Measurements from ENCODE around the gene HCRTR1. TPM values are rescaled to one million over a fixed set of nuclear protein-coding genes. Genes with fewer than 3 reads are reported as not detected.

Gene HCRTR1
- total RNA-seq, 2 experiments from 2014 or later = not detected

GRCh38 chr1:31652891-31653499 is 35.5 kb downstream of the HCRTR1 start:
- intact Hi-C loops (cut with micrococcal nuclease) = no loop called here
- Mint-ChIP-seq H3K4me1 (ENCODE audit: low read depth) (no peaks in the 10 kb centered on the region), H3K27ac (no peak overlapping the region), H3K27me3 (ENCODE audit: low read depth) (no peaks in the 10 kb centered on the region), H3K9me3 (no peaks in the 10 kb centered on the region), H3K4me3 (no peak overlapping the region), H3K36me3 (ENCODE audit: low read depth) (no peaks in the 10 kb centered on the region)
- no peak for DNase-seq
- CTCF ChIA-PET = interaction anchor here (1.0 kb wide), 1 partner anchor 11 kb away, joined by 3 read pairs; no protein-coding TSS in a partner anchor

- Mint-ChIP-seq H3K27ac (no peak overlapping the region), H3K4me3 (no peak overlapping the region), H3K27me3 (ENCODE audit: low read depth) (no peaks in the 10 kb centered on the region), H3K4me1 (ENCODE audit: low read depth) (no peaks in the 10 kb centered on the region), H3K36me3 (ENCODE audit: low read depth) (no peaks in the 10 kb centered on the region), H3K9me3 (no peaks in the 10 kb centered on the region)
- DNase-seq = no peak
- intact Hi-C loops (cut with micrococcal nuclease) = no loop called here
- CTCF ChIA-PET = interaction anchor here (1.0 to 1.6 kb wide), 2 partner anchors 10 kb away, joined by 3 to 5 read pairs; no protein-coding TSS in a partner anchor
Measured at GRCh38 chr1:31653717-31654473, 36.4 kb downstream of the HCRTR1 start.

DNA sequence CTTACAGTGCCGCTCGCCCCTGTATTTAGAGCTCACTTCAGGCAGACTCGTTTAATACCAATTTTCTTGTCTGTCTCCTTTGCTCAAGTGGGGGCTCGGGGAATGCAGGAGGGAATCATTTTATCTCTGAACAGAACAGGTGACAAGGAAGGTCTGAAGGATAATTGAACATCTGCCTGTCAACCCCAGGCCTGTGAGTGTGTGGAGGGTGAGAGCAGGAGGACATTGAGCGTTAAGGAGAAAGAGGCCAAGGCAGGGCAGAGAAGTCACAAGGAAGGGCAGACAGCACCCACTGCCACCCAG is 36.9 kb downstream of the HCRTR1 start:
- H3K27ac Mint-ChIP-seq = no peak overlapping the region
- no peaks in the 10 kb centered on the region for H3K4me1 Mint-ChIP-seq (ENCODE audit: low read depth)
- H3K36me3 Mint-ChIP-seq (ENCODE audit: low read depth) = no peaks in the 10 kb centered on the region
- DNase-seq = no peak
- no peaks in the 10 kb centered on the region for H3K9me3 Mint-ChIP-seq
- CTCF ChIA-PET = interaction anchor here (1.6 kb wide), 1 partner anchor 10 kb away, joined by 5 read pairs; no protein-coding TSS in a partner anchor
- H3K4me3 Mint-ChIP-seq = no peak overlapping the region
- intact Hi-C loops (cut with micrococcal nuclease) = no loop called here
- no peaks in the 10 kb centered on the region for H3K27me3 Mint-ChIP-seq (ENCODE audit: low read depth)

DNA sequence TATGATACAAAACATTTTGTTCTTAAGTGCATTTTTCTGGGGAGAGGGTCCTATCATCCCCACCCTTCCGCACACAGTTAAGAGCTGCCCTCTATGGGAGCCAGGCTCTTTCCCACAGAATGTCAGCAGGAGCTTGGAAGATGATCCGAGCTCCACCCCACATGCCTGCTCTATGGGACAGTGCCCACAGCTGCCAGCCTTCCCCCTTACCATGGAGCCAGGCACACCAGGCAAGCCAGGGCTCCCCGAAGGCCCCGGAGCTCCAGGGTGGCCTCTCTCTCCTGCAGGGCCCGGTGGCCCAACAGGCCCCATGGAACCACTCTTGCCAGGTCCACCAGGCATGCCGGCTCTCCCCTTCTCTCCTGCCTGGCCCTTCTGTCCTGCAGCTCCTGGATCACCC is 37.6 kb downstream of the HCRTR1 start:
- intact Hi-C loops (cut with micrococcal nuclease) = no loop called here
- CTCF ChIA-PET = interaction anchor here (1.6 kb wide), 1 partner anchor 9 kb away, joined by 5 read pairs; no protein-coding TSS in a partner anchor
- no peaks in the 10 kb centered on the region for H3K9me3 Mint-ChIP-seq
- H3K27me3 Mint-ChIP-seq (ENCODE audit: low read depth) = no peaks in the 10 kb centered on the region
- no peaks in the 10 kb centered on the region for H3K4me1 Mint-ChIP-seq (ENCODE audit: low read depth)
- H3K36me3 Mint-ChIP-seq (ENCODE audit: low read depth) = no peaks in the 10 kb centered on the region
- no peak overlapping the region for H3K4me3 Mint-ChIP-seq
- DNase-seq = no peak
- no peak overlapping the region for H3K27ac Mint-ChIP-seq

GRCh38 chr1:31655756-31656155 is 38.3 kb downstream of the HCRTR1 start:
- Mint-ChIP-seq H3K9me3 (no peaks in the 10 kb centered on the region), H3K4me1 (ENCODE audit: low read depth) (no peaks in the 10 kb centered on the region), H3K27me3 (ENCODE audit: low read depth) (no peaks in the 10 kb centered on the region), H3K27ac (no peak overlapping the region), H3K36me3 (ENCODE audit: low read depth) (no peaks in the 10 kb centered on the region), H3K4me3 (no peak overlapping the region)
- CTCF ChIA-PET = interaction anchor here (1.6 kb wide), 1 partner anchor 9 kb away, joined by 5 read pairs; no protein-coding TSS in a partner anchor
- no peak for DNase-seq
- intact Hi-C loops (cut with micrococcal nuclease) = no loop called here

DNA sequence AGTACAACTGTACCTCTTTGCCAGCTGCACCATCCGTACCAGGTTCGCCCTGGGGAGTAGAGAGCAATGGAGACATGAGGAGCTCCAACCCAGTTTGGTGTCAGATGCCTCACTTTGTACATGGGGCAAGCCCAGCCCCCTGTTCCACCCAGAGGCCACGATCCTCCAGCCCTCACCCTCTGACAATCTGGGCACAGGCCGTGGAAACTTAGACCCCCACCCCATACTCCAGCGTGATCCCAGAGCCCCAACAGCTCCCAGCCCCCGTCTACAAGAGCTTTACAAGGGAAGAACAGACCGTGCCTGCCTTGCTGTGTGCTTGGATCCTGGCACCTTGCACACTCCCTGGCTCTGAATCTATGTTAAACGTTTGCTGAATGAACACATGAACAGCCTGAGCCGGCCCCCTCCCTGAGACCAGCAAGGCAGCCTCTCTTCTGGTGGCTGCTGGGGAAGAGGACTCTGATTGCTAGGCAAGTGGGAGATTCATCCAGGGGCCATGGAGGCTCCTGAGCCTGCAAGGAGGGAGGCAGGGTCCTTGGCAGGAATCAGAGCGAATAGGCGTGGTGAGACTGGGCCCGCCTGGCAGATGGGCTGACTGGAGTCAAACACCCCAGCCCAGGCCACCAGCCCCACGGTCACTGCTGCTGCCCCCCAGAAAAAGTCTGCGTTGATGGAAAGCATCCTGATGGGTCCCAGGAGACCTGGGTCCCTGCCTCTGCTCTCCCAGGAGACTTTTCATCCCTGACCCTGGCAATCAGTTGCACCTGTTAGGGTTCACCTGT is 39.7 kb downstream of the HCRTR1 start:
- no peaks in the 10 kb centered on the region for H3K36me3 Mint-ChIP-seq (ENCODE audit: low read depth)
- H3K4me1 Mint-ChIP-seq (ENCODE audit: low read depth) = no peaks in the 10 kb centered on the region
- no peaks in the 10 kb centered on the region for H3K9me3 Mint-ChIP-seq
- H3K4me3 Mint-ChIP-seq = no peak overlapping the region
- H3K27me3 Mint-ChIP-seq (ENCODE audit: low read depth) = no peaks in the 10 kb centered on the region
- intact Hi-C loops (cut with micrococcal nuclease) = no loop called here
- no peak for DNase-seq
- H3K27ac Mint-ChIP-seq = no peak overlapping the region
- CTCF ChIA-PET = no interaction called here

DNA sequence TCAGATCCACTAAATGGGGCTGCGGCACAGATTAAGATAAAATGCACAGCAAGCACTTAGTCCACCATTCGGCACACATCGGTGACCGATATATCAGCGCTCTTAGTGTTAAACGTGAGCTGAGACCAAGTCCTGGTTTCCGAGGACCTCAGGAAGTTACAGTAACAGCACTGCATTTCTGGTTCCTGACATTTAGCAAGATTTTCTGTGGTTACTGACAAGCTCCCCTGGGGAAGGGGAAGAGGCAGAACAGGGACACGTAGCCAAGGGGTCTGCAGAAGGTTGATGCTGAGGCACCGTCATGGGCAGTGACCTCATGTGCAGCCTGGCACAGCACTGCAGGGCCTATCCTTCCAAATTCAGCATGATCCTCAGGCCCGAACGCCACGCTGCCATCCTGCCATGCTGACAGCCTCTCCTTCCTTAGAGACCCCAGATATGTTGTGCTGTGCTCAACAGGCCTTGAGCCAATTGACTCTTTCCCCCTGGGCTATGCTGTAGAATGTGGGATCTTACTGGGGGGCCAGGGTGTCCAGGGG is 40.6 kb downstream of the HCRTR1 start:
- Mint-ChIP-seq H3K27me3 (ENCODE audit: low read depth) (no peaks in the 10 kb centered on the region), H3K4me3 (no peak overlapping the region), H3K4me1 (ENCODE audit: low read depth) (no peaks in the 10 kb centered on the region), H3K36me3 (ENCODE audit: low read depth) (no peaks in the 10 kb centered on the region), H3K9me3 (no peaks in the 10 kb centered on the region), H3K27ac (no peak overlapping the region)
- DNase-seq = no peak
- intact Hi-C loops (cut with micrococcal nuclease) = no loop called here
- CTCF ChIA-PET = no interaction called here

GRCh38 chr1:31658721-31659120 is 41.2 kb downstream of the HCRTR1 start:
- Mint-ChIP-seq H3K36me3 (ENCODE audit: low read depth) (no peaks in the 10 kb centered on the region), H3K9me3 (no peaks in the 10 kb centered on the region), H3K27me3 (ENCODE audit: low read depth) (no peaks in the 10 kb centered on the region), H3K4me3 (no peak overlapping the region), H3K27ac (no peak overlapping the region), H3K4me1 (ENCODE audit: low read depth) (no peaks in the 10 kb centered on the region)
- CTCF ChIA-PET = interaction anchor here (0.6 to 3.5 kb wide), 2 partner anchors 53 to 131 kb away, joined by 6 to 21 read pairs; no protein-coding TSS in a partner anchor
- intact Hi-C loops (cut with micrococcal nuclease) = no loop called here
- no peak for DNase-seq

- no peak for DNase-seq
- Mint-ChIP-seq H3K4me3 (no peak overlapping the region), H3K36me3 (ENCODE audit: low read depth) (no peaks in the 10 kb centered on the region), H3K27me3 (ENCODE audit: low read depth) (no peaks in the 10 kb centered on the region), H3K27ac (no peak overlapping the region), H3K4me1 (ENCODE audit: low read depth) (no peaks in the 10 kb centered on the region), H3K9me3 (no peaks in the 10 kb centered on the region)
- intact Hi-C loops (cut with micrococcal nuclease) = no loop called here
- CTCF ChIA-PET = interaction anchor here (1.0 to 3.5 kb wide), 2 partner anchors 10 to 130 kb away, joined by 3 to 21 read pairs; no protein-coding TSS in a partner anchor
Measured at GRCh38 chr1:31659889-31660288, 42.4 kb downstream of the HCRTR1 start.

DNA sequence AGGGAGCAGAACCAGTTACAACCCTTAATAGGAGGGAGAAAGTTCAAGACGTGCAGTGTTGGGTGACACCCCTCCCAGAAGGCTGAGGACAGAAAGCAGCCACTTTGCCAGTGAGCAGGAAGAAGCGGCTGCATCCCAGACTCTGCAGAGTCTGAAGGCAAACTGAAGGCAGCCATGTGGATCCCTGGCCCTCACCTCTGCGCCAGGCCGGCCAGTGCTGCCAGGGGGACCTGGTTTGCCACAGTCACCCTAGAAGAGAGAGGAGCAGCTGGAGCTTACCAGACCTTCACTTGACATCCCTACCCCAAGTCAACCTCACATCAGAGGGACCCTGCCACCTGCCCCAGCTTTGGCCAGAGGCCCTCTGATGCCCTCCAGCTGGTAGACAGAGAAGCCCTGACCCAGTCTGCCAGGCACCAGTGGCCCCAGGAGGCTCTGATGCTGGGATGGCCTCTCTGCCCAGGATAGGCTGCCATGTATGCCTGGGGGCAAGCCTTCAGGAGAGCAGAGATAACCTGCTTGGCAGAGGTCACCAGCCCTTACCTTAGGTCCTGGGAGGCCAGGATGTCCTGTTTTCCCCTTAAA is 43.5 kb downstream of the HCRTR1 start:
- Mint-ChIP-seq H3K4me1 (ENCODE audit: low read depth) (no peaks in the 10 kb centered on the region), H3K9me3 (no peaks in the 10 kb centered on the region), H3K36me3 (ENCODE audit: low read depth) (no peaks in the 10 kb centered on the region), H3K4me3 (no peak overlapping the region), H3K27ac (no peak overlapping the region), H3K27me3 (ENCODE audit: low read depth) (no peaks in the 10 kb centered on the region)
- CTCF ChIA-PET = interaction anchor here (3.5 kb wide), 1 partner anchor 129 kb away, joined by 21 read pairs; no protein-coding TSS in a partner anchor
- DNase-seq = no peak
- intact Hi-C loops (cut with micrococcal nuclease) = no loop called here

- Mint-ChIP-seq H3K4me1 (ENCODE audit: low read depth) (no peaks in the 10 kb centered on the region), H3K36me3 (ENCODE audit: low read depth) (no peaks in the 10 kb centered on the region), H3K27me3 (ENCODE audit: low read depth) (no peaks in the 10 kb centered on the region), H3K9me3 (no peaks in the 10 kb centered on the region), H3K27ac (no peak overlapping the region), H3K4me3 (no peak overlapping the region)
- intact Hi-C loops (cut with micrococcal nuclease) = no loop called here
- no peak for DNase-seq
- CTCF ChIA-PET = interaction anchor here (0.9 to 3.5 kb wide), 4 partner anchors 46 to 128 kb away, joined by 3 to 21 read pairs (median 4); no protein-coding TSS in a partner anchor
Measured at GRCh38 chr1:31661856-31662255, 44.4 kb downstream of the HCRTR1 start.

GRCh38 chr1:31662463-31662862 is 45.0 kb downstream of the HCRTR1 start:
- Mint-ChIP-seq H3K27ac (no peak overlapping the region), H3K9me3 (no peaks in the 10 kb centered on the region), H3K27me3 (ENCODE audit: low read depth) (no peaks in the 10 kb centered on the region), H3K4me1 (ENCODE audit: low read depth) (no peaks in the 10 kb centered on the region), H3K4me3 (no peak overlapping the region), H3K36me3 (ENCODE audit: low read depth) (no peaks in the 10 kb centered on the region)
- CTCF ChIA-PET = interaction anchor here (0.9 to 3.5 kb wide), 6 partner anchors 42 to 127 kb away, joined by 3 to 21 read pairs (median 4); partner anchors contain the start of gene COL16A1
- intact Hi-C loops (cut with micrococcal nuclease) = no loop called here
- DNase-seq = no peak
